Renal cortical epithelial cell (primary cell): Measurements from ENCODE around the gene CDC25A. TPM values are rescaled to one million over a fixed set of nuclear protein-coding genes. Genes with fewer than 3 reads are reported as not detected.

Experiments
- total RNA-seq: library from RNA; depleted of rRNA; stranded (reverse); fragments of >200 nt; gene quantifications from 2 replicates; pipeline ENCODE4 v1.2.3, GENCODE V29; 2014

Gene CDC25A
- total RNA-seq, 1 donor from 2014 or later = 3.2 TPM

Other genes with a start within 250 kb of the CDC25A start
- 68.1 and 192 TPM in 2 replicates for gene MAP4, start 172.0 kb downstream of the CDC25A start, total RNA-seq
- 0.25 TPM in 1 of 2 replicates, not detected in the other for gene CAMP, start 35.1 kb upstream of the CDC25A start, total RNA-seq
- gene ZNF589, start 52.7 kb upstream of the CDC25A start, total RNA-seq = 2.3 and 6.6 TPM in 2 replicates
- 29.7 and 45.7 TPM in 2 replicates for gene NME6, start 113.0 kb upstream of the CDC25A start, total RNA-seq
- gene SPINK8, start 145.2 kb upstream of the CDC25A start, total RNA-seq = not detected in 2 replicates
- gene FBXW12, start 183.8 kb upstream of the CDC25A start, total RNA-seq = not detected in 2 replicates
- gene PLXNB1, start 241.7 kb upstream of the CDC25A start, total RNA-seq = 38.2 and 191 TPM in 2 replicates